Progenitor cell of endocrine pancreas (in vitro differentiated cells): ENCODE results near the gene CEP128. TPM values are rescaled to one million over a fixed set of nuclear protein-coding genes. Genes with fewer than 3 reads are reported as not detected.

Source experiments
- DNase-seq: peaks from one replicate; pipeline ENCODE4 v3.0.0; 2021; ENCODE audit warnings: low spot score; ENCODE audit not compliant: unreplicated experiment
- H3K27ac Mint-ChIP-seq: 2 replicates; pipeline ENCODE4 v1.8.0; 2021; ENCODE audit warnings: mild to moderate bottlenecking, moderate library complexity, mixed read lengths
- H3K27me3 Mint-ChIP-seq: 2 replicates; pipeline ENCODE4 v1.8.0; 2021; ENCODE audit warnings: mixed read lengths
- H3K36me3 Mint-ChIP-seq: 2 replicates; pipeline ENCODE4 v1.8.0; 2022; ENCODE audit warnings: mixed read lengths; ENCODE audit not compliant: insufficient read depth
- H3K4me1 Mint-ChIP-seq: 2 replicates; pipeline ENCODE4 v1.8.0; 2021; ENCODE audit warnings: low read depth, mixed read lengths
- H3K4me3 Mint-ChIP-seq: 2 replicates; pipeline ENCODE4 v1.8.0; 2021; ENCODE audit warnings: low read depth, mild to moderate bottlenecking, moderate library complexity, mixed read lengths
- H3K9me3 Mint-ChIP-seq: 2 replicates; pipeline ENCODE4 v1.8.0; 2021; ENCODE audit warnings: low read depth, mixed read lengths
- CTCF ChIP-seq: fragments of 200-600 bp; sonication (generic); IDR thresholded peaks from one replicate; pipeline ENCODE4 v1.5.0; 2021; ENCODE audit warnings: antibody characterized with exemption, mild to moderate bottlenecking; ENCODE audit not compliant: unreplicated experiment
- total RNA-seq: library from RNA; stranded (reverse); gene quantifications from 2 replicates; pipeline ENCODE4 v1.2.1, GENCODE V29; 2021

Gene CEP128
- total RNA-seq, 1 donor from 2014 or later = 15.9 TPM

GRCh38 chr14:80930836-80931389, 10.6 kb downstream of the CEP128 start:
- Mint-ChIP-seq H3K27me3 (no peaks in the 10 kb centered on the region), H3K4me3 (no peak overlapping the region), H3K9me3 (no peaks in the 10 kb centered on the region), H3K36me3 (no peaks in the 10 kb centered on the region), H3K4me1 (peaks cover 3% of the 10 kb centered on the region), H3K27ac (no peak overlapping the region)
- TF ChIP-seq CTCF = no peak
- no peak for DNase-seq

- H3K4me3 Mint-ChIP-seq = no peak overlapping the region
- no peak for DNase-seq
- no peak overlapping the region for H3K27ac Mint-ChIP-seq
- peaks cover 1% of the 10 kb centered on the region for H3K9me3 Mint-ChIP-seq
- H3K4me1 Mint-ChIP-seq = peaks cover 4% of the 10 kb centered on the region
- H3K27me3 Mint-ChIP-seq = no peaks in the 10 kb centered on the region
- no peak for TF ChIP-seq CTCF
- H3K36me3 Mint-ChIP-seq = peaks cover 2% of the 10 kb centered on the region
Observed at GRCh38 chr14:80930095-80930494, 11.4 kb downstream of the CEP128 start.

GRCh38 chr14:80927083-80927989, 14.2 kb downstream of the CEP128 start:
- peak; percentile 20 for TF ChIP-seq CTCF
- no peak overlapping the region for H3K27ac Mint-ChIP-seq
- no peak overlapping the region for H3K4me3 Mint-ChIP-seq
- peaks cover 2% of the 10 kb centered on the region for H3K36me3 Mint-ChIP-seq
- H3K4me1 Mint-ChIP-seq = peaks cover 4% of the 10 kb centered on the region
- DNase-seq = no peak
- H3K9me3 Mint-ChIP-seq = peaks cover 3% of the 10 kb centered on the region
- no peaks in the 10 kb centered on the region for H3K27me3 Mint-ChIP-seq

- Mint-ChIP-seq H3K27ac (no peak overlapping the region), H3K4me3 (no peak overlapping the region)
- no peak for TF ChIP-seq CTCF
Observed at GRCh38 chr14:80926397-80927082, 15.0 kb downstream of the CEP128 start.

GRCh38 chr14:80924365-80925103, 17.0 kb downstream of the CEP128 start:
- H3K4me3 Mint-ChIP-seq = no peak overlapping the region
- DNase-seq = no peak
- peaks cover 3% of the 10 kb centered on the region for H3K9me3 Mint-ChIP-seq
- no peak for TF ChIP-seq CTCF
- H3K36me3 Mint-ChIP-seq = peaks cover 2% of the 10 kb centered on the region
- no peaks in the 10 kb centered on the region for H3K27me3 Mint-ChIP-seq
- H3K4me1 Mint-ChIP-seq = peaks cover 4% of the 10 kb centered on the region
- no peak overlapping the region for H3K27ac Mint-ChIP-seq

More at GRCh38 chr14:80926397-80927082, 15.0 kb downstream of the CEP128 start:
- H3K27me3 Mint-ChIP-seq = no peaks in the 10 kb centered on the region
- H3K36me3 Mint-ChIP-seq = peaks cover 2% of the 10 kb centered on the region
- peaks cover 3% of the 10 kb centered on the region for H3K9me3 Mint-ChIP-seq
- DNase-seq = no peak
- peaks cover 4% of the 10 kb centered on the region for H3K4me1 Mint-ChIP-seq
